Measurements from ENCODE around the gene ASCL2.
A peak's percentile ranks its signal among the peaks of the same experiment; 100 is the strongest.

Gene ASCL2

GRCh38 chr11:2270322-2271076 is at the start of gene ASCL2:
Gene ASCL2 (minus strand): TSS chr11:2270588. CDS start chr11:2270332, 256 bp downstream.
- TF ChIP-seq CTCF (conservative IDR thresholded peaks at IDR 0.05; ENCODE audit: low read length) = no peak
- H3K4me3 ChIP-seq (ENCODE audit: low read length) = peak within 1 kb of the TSS; percentile 24
- no peak for DNase-seq (ENCODE audit: low read depth)

GRCh38 chr11:2319791-2320472 is 49.5 kb upstream of the ASCL2 start:
- no peak overlapping the region for H3K4me3 ChIP-seq (ENCODE audit: low read length)
- DNase-seq (ENCODE audit: low read depth) = no peak
- no peak for TF ChIP-seq CTCF (conservative IDR thresholded peaks at IDR 0.05; ENCODE audit: low read length)

- DNase-seq (ENCODE audit: low read depth) = no peak
- no peak overlapping the region for H3K4me3 ChIP-seq (ENCODE audit: low read length)
- no peak for TF ChIP-seq CTCF (conservative IDR thresholded peaks at IDR 0.05; ENCODE audit: low read length)
These were observed 48.3 kb upstream of the ASCL2 start for GRCh38 chr11:2318707-2319106.

GRCh38 chr11:2318123-2318522 is 47.7 kb upstream of the ASCL2 start:
- DNase-seq (ENCODE audit: low read depth) = no peak
- H3K4me3 ChIP-seq (ENCODE audit: low read length) = no peak overlapping the region
- no peak for TF ChIP-seq CTCF (conservative IDR thresholded peaks at IDR 0.05; ENCODE audit: low read length)

- H3K4me3 ChIP-seq (ENCODE audit: low read length) = no peak overlapping the region
- no peak for TF ChIP-seq CTCF (conservative IDR thresholded peaks at IDR 0.05; ENCODE audit: low read length)
- DNase-seq (ENCODE audit: low read depth) = no peak
These were observed 47.1 kb upstream of the ASCL2 start for GRCh38 chr11:2317354-2318050.

- no peak for DNase-seq (ENCODE audit: low read depth)
- TF ChIP-seq CTCF (conservative IDR thresholded peaks at IDR 0.05; ENCODE audit: low read length) = no peak
- no peak overlapping the region for H3K4me3 ChIP-seq (ENCODE audit: low read length)
These were observed 46.5 kb upstream of the ASCL2 start for GRCh38 chr11:2316963-2317244.

Measured in AG10803 (cell line).